ENCODE results near the gene BCL2L11. TPM values are rescaled to one million over a fixed set of nuclear protein-coding genes. Genes with fewer than 3 reads are reported as not detected.

Gene BCL2L11
- total and polyA plus RNA-seq, 10 of the 15 experiments (the other 5 are each of a cell fraction or from before 2014, with no cell fraction given) = 0.29 to 10.1 (median 1.1) TPM

DNA sequence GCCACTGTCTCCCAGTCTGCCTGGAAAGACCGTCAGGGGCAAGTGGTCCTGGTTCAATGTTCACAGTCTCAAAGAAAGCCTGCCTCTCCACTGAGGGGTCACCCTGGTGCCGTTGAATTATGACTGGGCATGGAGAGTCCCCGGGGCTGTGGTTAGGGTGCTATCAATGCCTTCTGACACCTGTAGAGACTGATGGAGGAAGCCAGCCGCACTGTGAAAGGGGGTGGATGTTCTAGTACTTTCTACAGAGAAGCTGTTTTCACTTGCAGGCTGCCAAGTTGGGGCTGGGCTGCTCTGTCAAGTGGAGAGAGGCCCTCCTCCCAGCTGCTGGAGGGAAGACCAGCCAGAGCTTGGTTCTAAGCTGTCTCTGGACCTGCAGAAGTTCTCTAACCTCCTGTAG lies 80.5 kb downstream of the BCL2L11 start (continued):
- TF ChIP-seq, protein P1, sequence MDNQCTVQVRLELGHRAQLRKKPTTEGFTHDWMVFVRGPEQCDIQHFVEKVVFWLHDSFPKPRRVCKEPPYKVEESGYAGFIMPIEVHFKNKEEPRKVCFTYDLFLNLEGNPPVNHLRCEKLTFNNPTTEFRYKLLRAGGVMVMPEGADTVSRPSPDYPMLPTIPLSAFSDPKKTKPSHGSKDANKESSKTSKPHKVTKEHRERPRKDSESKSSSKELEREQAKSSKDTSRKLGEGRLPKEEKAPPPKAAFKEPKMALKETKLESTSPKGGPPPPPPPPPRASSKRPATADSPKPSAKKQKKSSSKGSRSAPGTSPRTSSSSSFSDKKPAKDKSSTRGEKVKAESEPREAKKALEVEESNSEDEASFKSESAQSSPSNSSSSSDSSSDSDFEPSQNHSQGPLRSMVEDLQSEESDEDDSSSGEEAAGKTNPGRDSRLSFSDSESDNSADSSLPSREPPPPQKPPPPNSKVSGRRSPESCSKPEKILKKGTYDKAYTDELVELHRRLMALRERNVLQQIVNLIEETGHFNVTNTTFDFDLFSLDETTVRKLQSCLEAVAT (IDR thresholded peaks at IDR 0.05) = peak; percentile 56; the same call in 1 of the 2 replicates
- TF ChIP-seq SUPT20H (IDR thresholded peaks at IDR 0.05; ENCODE audit: borderline replicate concordance, control insufficient read depth, low read depth, low read length) (no peak), PAX8 (IDR thresholded peaks at IDR 0.05) (no peak), CBFB (IDR thresholded peaks at IDR 0.05; ENCODE audit: low read depth) (no peak), ZNF207 (IDR thresholded peaks at IDR 0.05; ENCODE audit: borderline replicate concordance) (no peak), IKZF2 (IDR thresholded peaks at IDR 0.05) (peak; percentile 84 to 93), MTA3 (IDR thresholded peaks at IDR 0.05; ENCODE audit: borderline replicate concordance, low read length) (no peak), FOXK2 (IDR thresholded peaks at IDR 0.05) (no peak), RCOR1 (conservative IDR thresholded peaks at IDR 0.05; ENCODE audit: low read depth, low read length) (no peak), SREBF1 (IDR thresholded peaks at IDR 0.05; ENCODE audit: low read length) (no peak), DPF2 (IDR thresholded peaks at IDR 0.05) (peak; percentile 96), RB1 (IDR thresholded peaks at IDR 0.05; ENCODE audit: borderline replicate concordance) (no peak), GATAD2B (conservative IDR thresholded peaks at IDR 0.05; ENCODE audit: low read depth) (peak; percentile 72), BCL11A (IDR thresholded peaks at IDR 0.05; ENCODE audit: low read depth, low read length) (peak; percentile 90), BRCA1 (IDR thresholded peaks at IDR 0.05; ENCODE audit: low read depth, low read length) (no peak), NR2C2 (IDR thresholded peaks at IDR 0.05; ENCODE audit: borderline replicate concordance, control insufficient read depth, insufficient read length, low read depth) (no peak), NFIC (IDR thresholded peaks at IDR 0.05; ENCODE audit: low read depth, low read length) (no peak), POLR2AphosphoS5 (IDR thresholded peaks at IDR 0.05; ENCODE audit: low read length) (peak; percentile 56), CHD4 (IDR thresholded peaks at IDR 0.05) (no peak), SMAD1 (IDR thresholded peaks at IDR 0.05; ENCODE audit: low read depth, partially characterized antibody) (no peak), HDAC2 (IDR thresholded peaks at IDR 0.05) (no peak), CHD1 (IDR thresholded peaks at IDR 0.05; ENCODE audit: low read depth, low read length) (no peak), NBN (IDR thresholded peaks at IDR 0.05) (peak; percentile 84; the same call in 1 of the 2 replicates), KLF5 (IDR thresholded peaks at IDR 0.05; ENCODE audit: partially characterized antibody) (peak; percentile 52)
- TF ChIP-seq, protein P2, sequence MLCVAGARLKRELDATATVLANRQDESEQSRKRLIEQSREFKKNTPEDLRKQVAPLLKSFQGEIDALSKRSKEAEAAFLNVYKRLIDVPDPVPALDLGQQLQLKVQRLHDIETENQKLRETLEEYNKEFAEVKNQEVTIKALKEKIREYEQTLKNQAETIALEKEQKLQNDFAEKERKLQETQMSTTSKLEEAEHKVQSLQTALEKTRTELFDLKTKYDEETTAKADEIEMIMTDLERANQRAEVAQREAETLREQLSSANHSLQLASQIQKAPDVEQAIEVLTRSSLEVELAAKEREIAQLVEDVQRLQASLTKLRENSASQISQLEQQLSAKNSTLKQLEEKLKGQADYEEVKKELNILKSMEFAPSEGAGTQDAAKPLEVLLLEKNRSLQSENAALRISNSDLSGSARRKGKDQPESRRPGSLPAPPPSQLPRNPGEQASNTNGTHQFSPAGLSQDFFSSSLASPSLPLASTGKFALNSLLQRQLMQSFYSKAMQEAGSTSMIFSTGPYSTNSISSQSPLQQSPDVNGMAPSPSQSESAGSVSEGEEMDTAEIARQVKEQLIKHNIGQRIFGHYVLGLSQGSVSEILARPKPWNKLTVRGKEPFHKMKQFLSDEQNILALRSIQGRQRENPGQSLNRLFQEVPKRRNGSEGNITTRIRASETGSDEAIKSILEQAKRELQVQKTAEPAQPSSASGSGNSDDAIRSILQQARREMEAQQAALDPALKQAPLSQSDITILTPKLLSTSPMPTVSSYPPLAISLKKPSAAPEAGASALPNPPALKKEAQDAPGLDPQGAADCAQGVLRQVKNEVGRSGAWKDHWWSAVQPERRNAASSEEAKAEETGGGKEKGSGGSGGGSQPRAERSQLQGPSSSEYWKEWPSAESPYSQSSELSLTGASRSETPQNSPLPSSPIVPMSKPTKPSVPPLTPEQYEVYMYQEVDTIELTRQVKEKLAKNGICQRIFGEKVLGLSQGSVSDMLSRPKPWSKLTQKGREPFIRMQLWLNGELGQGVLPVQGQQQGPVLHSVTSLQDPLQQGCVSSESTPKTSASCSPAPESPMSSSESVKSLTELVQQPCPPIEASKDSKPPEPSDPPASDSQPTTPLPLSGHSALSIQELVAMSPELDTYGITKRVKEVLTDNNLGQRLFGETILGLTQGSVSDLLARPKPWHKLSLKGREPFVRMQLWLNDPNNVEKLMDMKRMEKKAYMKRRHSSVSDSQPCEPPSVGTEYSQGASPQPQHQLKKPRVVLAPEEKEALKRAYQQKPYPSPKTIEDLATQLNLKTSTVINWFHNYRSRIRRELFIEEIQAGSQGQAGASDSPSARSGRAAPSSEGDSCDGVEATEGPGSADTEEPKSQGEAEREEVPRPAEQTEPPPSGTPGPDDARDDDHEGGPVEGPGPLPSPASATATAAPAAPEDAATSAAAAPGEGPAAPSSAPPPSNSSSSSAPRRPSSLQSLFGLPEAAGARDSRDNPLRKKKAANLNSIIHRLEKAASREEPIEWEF (IDR thresholded peaks at IDR 0.05; ENCODE audit: insufficient replicate concordance, low read depth, low read length) = no peak

Measured in GM12878 (cell line).